IMR-90 (cell line): ENCODE results near the gene CTPS1. TPM values are rescaled to one million over a fixed set of nuclear protein-coding genes. Genes with fewer than 3 reads are reported as not detected.

Source experiments
- ATAC-seq: fragments of 200-7000 bp; cut with Tn5 transposase; 2 replicates; pipeline ENCODE4 v1.9.1; 2020; ENCODE audit warnings: low read depth, mild to moderate bottlenecking, moderate library complexity
- BruUV-seq: library from RNA; stranded (reverse); fragments of 400-500 nt; replicated peaks from 2 replicates; lab custom pipeline; 2021; lab: Mats Ljungman, UMichigan
- CTCF ChIA-PET: fragments of 300-600 bp; formaldehyde crosslinking; extraction: SDS; loops from one replicate; lab custom pipeline; 2021; ENCODE audit warnings: antibody characterized with exemption; lab: Yijun Ruan, JAX
- POLR2A ChIA-PET: fragments of 300-600 bp; sonication (Branson Sonifier 250); formaldehyde crosslinking; loops from one replicate; lab custom pipeline; 2022; ENCODE audit warnings: antibody characterized with exemption; ENCODE audit not compliant: unreplicated experiment; lab: Charles Lee
- DNase-seq: peaks from one replicate; pipeline ENCODE4 v3.0.0; 2013
- H2AFZ ChIP-seq: replicated peaks from 2 replicates; pipeline ENCODE3; 2013; ENCODE audit warnings: low read length, mild to moderate bottlenecking; ENCODE audit not compliant: poor library complexity
- H2AK5ac ChIP-seq: 2 replicates; pipeline ENCODE4 v1.6.1; 2013; ENCODE audit warnings: low read depth, low read length, inconsistent platforms
- H2AK9ac ChIP-seq: replicated peaks from 2 replicates; pipeline ENCODE3; 2013; ENCODE audit warnings: mild to moderate bottlenecking, low read depth, low read length, moderate library complexity; ENCODE audit not compliant: poor library complexity
- H2BK120ac ChIP-seq: 2 replicates; pipeline ENCODE4 v1.6.1; 2013; ENCODE audit warnings: low read depth, low read length, inconsistent platforms
- H2BK15ac ChIP-seq: 3 replicates; pipeline ENCODE4 v1.6.1; 2013; ENCODE audit warnings: low read depth, low read length, inconsistent platforms
- H2BK20ac ChIP-seq: 2 replicates; pipeline ENCODE4 v1.6.1; 2013; ENCODE audit warnings: low read depth, mild to moderate bottlenecking, inconsistent platforms, low read length, moderate library complexity
- H2BK5ac ChIP-seq: 2 replicates; pipeline ENCODE4 v1.6.1; 2013; ENCODE audit warnings: mild to moderate bottlenecking, low read depth, low read length, inconsistent platforms; ENCODE audit not compliant: poor library complexity, severe bottlenecking
- H3K14ac ChIP-seq: replicated peaks from 2 replicates; pipeline ENCODE4 v1.6.1; 2013; ENCODE audit warnings: low read depth, low read length, inconsistent platforms
- H3K18ac ChIP-seq: 2 replicates; pipeline ENCODE4 v1.6.1; 2013; ENCODE audit warnings: low read depth, low read length, control low read depth
- H3K23ac ChIP-seq: 2 replicates; pipeline ENCODE4 v1.6.1; 2013; ENCODE audit warnings: low read depth, low read length, inconsistent platforms
- H3K27ac ChIP-seq: 2 replicates; pipeline ENCODE4 v1.5.1; 2013; ENCODE audit warnings: mild to moderate bottlenecking, control low read depth, low read length; ENCODE audit not compliant: insufficient read depth
- H3K27me3 ChIP-seq: 2 replicates; pipeline ENCODE4 v1.6.1; 2013; ENCODE audit warnings: low read length; ENCODE audit not compliant: control insufficient read depth, insufficient read depth
- H3K36me3 ChIP-seq: 2 replicates; pipeline ENCODE4 v1.6.1; 2013; ENCODE audit warnings: low read length, mixed read lengths; ENCODE audit not compliant: control insufficient read depth, insufficient read depth
- H3K4ac ChIP-seq: 2 replicates; pipeline ENCODE4 v1.6.1; 2013; ENCODE audit warnings: low read depth, low read length, inconsistent platforms
- H3K4me1 ChIP-seq: 2 replicates; pipeline ENCODE4 v1.6.1; 2013; ENCODE audit warnings: low read length, mixed read lengths; ENCODE audit not compliant: control insufficient read depth, insufficient read depth
- H3K4me2 ChIP-seq: 2 replicates; pipeline ENCODE4 v1.6.1; 2013; ENCODE audit warnings: low read depth, mild to moderate bottlenecking, control low read depth, low read length, moderate library complexity
- H3K4me3 ChIP-seq: 2 replicates; pipeline ENCODE4 v1.5.1; 2013; ENCODE audit warnings: low read depth, mild to moderate bottlenecking, control low read depth, low read length, moderate library complexity; ENCODE audit not compliant: insufficient read depth
- H3K56ac ChIP-seq: 2 replicates; pipeline ENCODE4 v1.6.1; 2013; ENCODE audit warnings: low read length, inconsistent platforms; ENCODE audit not compliant: insufficient read depth; ENCODE audit errors: extremely low read depth
- H3K79me1 ChIP-seq, 2 experiments: 2 replicates each; pipeline ENCODE4 v1.6.1; 2013; ENCODE audit warnings: low read length in 2 of 2, inconsistent platforms in 1 of 2, low read depth in 1 of 2
- H3K9ac ChIP-seq: 2 replicates; pipeline ENCODE4 v1.6.1; 2013; ENCODE audit warnings: low read depth, low read length, control low read depth
- H3K9me1 ChIP-seq: 2 replicates; pipeline ENCODE4 v1.6.1; 2013; ENCODE audit warnings: low read length, inconsistent platforms; ENCODE audit not compliant: insufficient read depth
- H3K9me3 ChIP-seq: 2 replicates; pipeline ENCODE4 v1.6.1; 2013; ENCODE audit warnings: low read length; ENCODE audit not compliant: control insufficient read depth, insufficient read depth
- H4K20me1 ChIP-seq: 2 replicates; pipeline ENCODE4 v1.6.1; 2013; ENCODE audit warnings: low read length, inconsistent platforms; ENCODE audit not compliant: insufficient read depth
- H4K5ac ChIP-seq: 2 replicates; pipeline ENCODE4 v1.6.1; 2013; ENCODE audit warnings: mild to moderate bottlenecking, low read depth, low read length, control low read depth
- H4K8ac ChIP-seq, 2 experiments: 2 replicates each; pipeline ENCODE4 v1.6.1; 2013; ENCODE audit warnings: low read depth in 2 of 2, low read length in 2 of 2, control low read depth in 1 of 2, inconsistent platforms in 1 of 2
- H4K91ac ChIP-seq: 2 replicates; pipeline ENCODE4 v1.6.1; 2013; ENCODE audit warnings: low read depth, low read length, inconsistent platforms; ENCODE audit not compliant: insufficient read depth
- BHLHE40 ChIP-seq: fragments of 150-350 bp; IDR thresholded peaks from 2 replicates; pipeline ENCODE4 v1.6.1; 2016; ENCODE audit warnings: mild to moderate bottlenecking, low read depth, low read length
- CEBPB ChIP-seq: IDR thresholded peaks from 2 replicates; pipeline ENCODE4 v1.6.1; 2012; ENCODE audit warnings: low read depth, low read length, improper control_type of control experiment
- CHD1 ChIP-seq: IDR thresholded peaks from 2 replicates; pipeline ENCODE4 v1.6.1; 2012; ENCODE audit warnings: low read depth, low read length, improper control_type of control experiment
- ELK1 ChIP-seq: fragments of 150-350 bp; IDR thresholded peaks from 2 replicates; pipeline ENCODE4 v1.6.1; 2016; ENCODE audit warnings: low read depth, mild to moderate bottlenecking, low read length, moderate library complexity, borderline replicate concordance
- FOS ChIP-seq: fragments of 150-350 bp; IDR thresholded peaks from 2 replicates; pipeline ENCODE4 v1.6.1; 2016; ENCODE audit warnings: low read depth, low read length
- MAFK ChIP-seq: IDR thresholded peaks from 2 replicates; pipeline ENCODE4 v1.6.1; 2012; ENCODE audit warnings: low read depth, low read length, improper control_type of control experiment
- MAZ ChIP-seq: IDR thresholded peaks from 2 replicates; pipeline ENCODE4 v1.6.1; 2012; ENCODE audit warnings: low read depth, mild to moderate bottlenecking, low read length, improper control_type of control experiment, moderate library complexity, borderline replicate concordance
- MXI1 ChIP-seq: IDR thresholded peaks from 2 replicates; pipeline ENCODE4 v1.6.1; 2012; ENCODE audit warnings: low read depth, mild to moderate bottlenecking, low read length, moderate library complexity, borderline replicate concordance
- NFE2L2 ChIP-seq: fragments of 150-350 bp; IDR thresholded peaks from 2 replicates; pipeline ENCODE4 v1.6.1; 2016; ENCODE audit warnings: low read depth, mild to moderate bottlenecking, low read length
- POLR2A ChIP-seq: IDR thresholded peaks from 2 replicates; pipeline ENCODE4 v1.6.1; 2012; ENCODE audit warnings: mild to moderate bottlenecking, low read depth, low read length
- RAD21 ChIP-seq: IDR thresholded peaks from 2 replicates; pipeline ENCODE4 v1.6.1; 2012; ENCODE audit warnings: low read length, improper control_type of control experiment
- RCOR1 ChIP-seq: IDR thresholded peaks from 2 replicates; pipeline ENCODE4 v1.6.1; 2012; ENCODE audit warnings: mild to moderate bottlenecking, low read length, improper control_type of control experiment; ENCODE audit not compliant: insufficient replicate concordance
- RFX5 ChIP-seq: IDR thresholded peaks from 2 replicates; pipeline ENCODE4 v1.8.0; 2012; ENCODE audit warnings: low read depth, mild to moderate bottlenecking, low read length, moderate library complexity
- SMC3 ChIP-seq: fragments of 150-350 bp; IDR thresholded peaks from 2 replicates; pipeline ENCODE4 v1.6.1; 2016; ENCODE audit warnings: low read depth, mild to moderate bottlenecking, antibody characterized with exemption, low read length, moderate library complexity
- USF2 ChIP-seq: fragments of 150-350 bp; IDR thresholded peaks from 2 replicates; pipeline ENCODE4 v1.6.1; 2017; ENCODE audit warnings: mild to moderate bottlenecking, antibody characterized with exemption, low read length, low read depth
- WGBS, 2 experiments: methylation state at CpG; one replicate each; pipeline versions ENCODE4 v1.1.5 to v1.1.7; 2013; ENCODE audit warnings: missing lambda C conversion rate in 2 of 2; ENCODE audit not compliant: insufficient read length in 1 of 2; ENCODE audit errors: extremely low coverage in 2 of 2; 5-methylcytosine and 5-hydroxymethylcytosine counted together
- dilution Hi-C: fragments of 300-500 bp; cut with HindIII; formaldehyde crosslinking; loops from one replicate; pipeline ENCODE4 v1.14.3; 2018; ENCODE audit warnings: low sequenced_read_pairs; ENCODE audit not compliant: unreplicated experiment
- in situ Hi-C: fragments of 300-500 bp; cut with MboI; formaldehyde crosslinking; loops from 3 replicates; pipeline ENCODE4 v1.14.3; 2019; ENCODE audit warnings: low sequenced_read_pairs, inconsistent platforms, mixed read lengths
- intact Hi-C: fragments of 100-400 bp; cut with micrococcal nuclease; formaldehyde crosslinking; loops from 2 replicates; pipeline ENCODE4 v1.10.0; 2022
- polyA plus RNA-seq, 3 experiments: library from polyadenylated mRNA; depleted of rRNA; stranded (reverse); fragments of >200 nt; gene quantifications; 2 replicates each; pipeline ENCODE4 v1.2.3, GENCODE V29; 2012; ENCODE audit warnings: low replicate concordance in 1 of 3
- total RNA-seq: library from RNA; depleted of rRNA; stranded (reverse); fragments of >200 nt; gene quantifications from 2 replicates; pipeline ENCODE4 v1.2.3, GENCODE V29; 2012

CTPS1 gene
- total and polyA plus RNA-seq, 2 of the 4 experiments (the other 2 are of a cell fraction): 40.4 to 41.0 TPM

GRCh38 chr1:41003640-41004220 lies 24.2 kb downstream of the CTPS1 start:
- Histone ChIP-seq H3K9me1 (peaks cover 16% of the 10 kb centered on the region), H4K20me1 (peaks cover 17% of the 10 kb centered on the region), H2BK5ac (peak overlapping the region; percentile 71), H3K79me1 (peaks cover 32 to 77% of the 10 kb centered on the region in 2 experiments), H3K4me2 (no peak overlapping the region), H3K27ac (no peak overlapping the region), H4K5ac (no peak overlapping the region), H4K8ac (0 out of 4 replicates have a peak overlapping the region, but pooled peaks of 1 of the 2 experiments have one; percentile 6), H2AFZ (peak overlapping the region; percentile 64), H2BK120ac (0 out of 2 replicates have a peak overlapping the region, but pooled peaks have one; percentile 7), H2AK5ac (no peak overlapping the region), H3K4me3 (no peak overlapping the region), H3K9ac (no peak overlapping the region), H3K36me3 (peaks cover 41% of the 10 kb centered on the region), H3K14ac (no peak overlapping the region), H3K9me3 (no peaks in the 10 kb centered on the region), H3K4ac (no peak overlapping the region), H4K91ac (no peak overlapping the region), H2AK9ac (peak overlapping the region; percentile 13), H2BK20ac (no peak overlapping the region), H3K23ac (no peak overlapping the region), H3K27me3 (no peaks in the 10 kb centered on the region), H3K18ac (no peak overlapping the region), H3K4me1 (peaks cover 14% of the 10 kb centered on the region), H3K56ac (no peak overlapping the region), H2BK15ac (no peak overlapping the region)
- ATAC-seq (peak; percentile 96), DNase-seq (peak; percentile 100)
- no CpG with 5 or more reads among the region's 11 CpGs for WGBS, 2 experiments
- in situ Hi-C loops: no loop called here
- CTCF ChIA-PET: interaction anchor here (0.5 to 2.0 kb wide), 11 partner anchors 9 to 231 kb away, joined by 3 to 9 read pairs (median 5); partner anchors contain the start of genes CTPS1 and SLFNL1
- POLR2A ChIA-PET: no interaction called here
- BruUV-seq: no TSS peak
- dilution Hi-C loops: no loop called here
- intact Hi-C loops: loop anchor here (1.0 kb wide), 1 partner anchor 155 kb away; no protein-coding TSS in a partner anchor
- no peak for TF ChIP-seq MAFK
- no peak for TF ChIP-seq CHD1
- TF ChIP-seq POLR2A: no peak
- TF ChIP-seq NFE2L2: no peak
- peak; percentile 58 for TF ChIP-seq SMC3
- peak; percentile 93 for TF ChIP-seq USF2
- TF ChIP-seq FOS: peak; percentile 39; the same call in 1 of the 2 replicates
- peak; percentile 25; the same call in 1 of the 2 replicates for TF ChIP-seq MAZ
- no peak for TF ChIP-seq ELK1
- TF ChIP-seq BHLHE40: peak; percentile 98
- peak; percentile 99 for TF ChIP-seq MXI1
- peak; percentile 43 for TF ChIP-seq RCOR1
- TF ChIP-seq CEBPB: no peak
- 0 out of 2 replicates have a peak, but pooled peaks have one; percentile 17 for TF ChIP-seq RFX5
- TF ChIP-seq RAD21: peak; percentile 61
